ENCODE results near the gene NRG2.

GRCh38 chr5:139811274-139811607 is 231.9 kb downstream of the NRG2 start:
- TF ChIP-seq CTCF (IDR thresholded peaks at IDR 0.05) = no peak
- no peak for TF ChIP-seq POLR2A (IDR thresholded peaks at IDR 0.05)

Data from uterus (tissue), 2 donors.